ENCODE data around the gene SAP130.

SAP130 gene

DNA sequence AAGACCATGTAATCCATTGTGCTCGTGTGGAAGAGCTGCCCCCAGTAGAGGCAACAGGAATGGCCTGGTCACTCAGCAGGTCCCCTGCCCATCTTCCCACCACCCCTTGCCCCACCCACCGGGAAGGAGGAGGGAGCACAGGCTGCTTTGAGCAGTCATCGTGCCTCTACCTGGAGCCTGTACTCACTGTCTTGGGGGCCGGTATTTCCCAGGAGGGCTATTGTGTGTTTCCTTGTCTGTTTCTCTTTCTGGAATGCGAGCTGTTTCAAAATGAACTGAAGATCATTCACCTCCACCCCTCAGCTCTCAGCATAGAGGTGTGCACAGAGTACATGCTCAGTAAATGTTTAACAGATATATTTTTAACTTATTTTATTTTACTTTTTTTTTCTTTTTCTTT lies 134.4 kb downstream of the SAP130 start:
- DNase-seq (ENCODE audit: low spot score): no peak

DNA sequence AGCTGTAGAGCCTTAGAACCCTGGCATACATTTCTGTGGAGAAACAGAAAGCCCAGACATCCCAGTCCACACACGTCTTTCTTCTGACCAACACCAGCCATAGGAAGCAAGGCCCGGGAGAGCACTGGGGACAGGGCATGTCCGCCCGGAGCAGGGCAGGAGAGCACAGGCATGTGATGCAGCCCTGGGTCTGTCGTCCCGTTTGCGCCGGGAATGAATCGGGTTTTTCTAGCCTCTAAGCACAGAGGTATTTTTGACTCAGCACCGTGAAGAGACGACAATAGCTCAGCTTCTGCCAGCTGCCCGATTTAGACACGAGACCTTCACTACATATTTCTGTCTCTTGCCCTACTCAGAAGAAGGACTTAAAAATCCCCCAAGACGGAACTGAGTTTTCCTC lies 134.8 kb downstream of the SAP130 start:
- no peak for DNase-seq (ENCODE audit: low spot score)

- DNase-seq (ENCODE audit: low spot score): no peak
Measured at GRCh38 chr2:127891811-127892210, 136.0 kb downstream of the SAP130 start.
